Stimulated activated CD4-positive, alpha-beta T cell treated with anti-CD3 and anti-CD28 coated beads, Interleukin-1b, Interleukin-23, amount 100 ng/mL, for 4 hours (primary cell): ENCODE measurements around the gene SLC25A44.
"Not testable (repeated sequence)": the region's sequence is repeated elsewhere in the genome, so short reads cannot be mapped to it uniquely, and the experiment has no call there.

ENCODE experiments used
- DNase-seq, 2 donors: peaks; one replicate each; pipeline ENCODE4 v3.0.0-alpha.2; 2020; ENCODE audit warnings: low read depth in 2 of 2

Gene SLC25A44

DNA sequence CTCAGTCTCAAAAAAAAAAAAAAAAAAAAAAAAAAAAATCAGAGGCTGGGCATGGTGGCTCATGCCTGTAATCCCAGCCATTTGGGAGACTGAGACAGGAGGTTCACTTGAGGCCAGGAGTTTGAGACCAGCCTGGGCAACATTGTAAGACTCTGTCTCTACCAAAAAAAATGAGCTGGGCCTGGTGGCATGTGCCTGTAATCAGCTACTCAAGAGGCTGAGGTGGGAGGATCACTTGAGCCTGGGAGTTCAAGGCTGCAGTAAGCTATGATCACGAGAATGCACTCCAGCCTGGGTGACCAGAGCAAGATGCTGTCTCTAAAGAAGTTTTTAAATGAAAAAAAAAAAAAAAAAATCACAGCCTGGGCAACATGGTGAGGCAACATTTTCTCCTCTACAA, 30.2 kb upstream of the SLC25A44 start:
- DNase-seq, result no peak

DNA sequence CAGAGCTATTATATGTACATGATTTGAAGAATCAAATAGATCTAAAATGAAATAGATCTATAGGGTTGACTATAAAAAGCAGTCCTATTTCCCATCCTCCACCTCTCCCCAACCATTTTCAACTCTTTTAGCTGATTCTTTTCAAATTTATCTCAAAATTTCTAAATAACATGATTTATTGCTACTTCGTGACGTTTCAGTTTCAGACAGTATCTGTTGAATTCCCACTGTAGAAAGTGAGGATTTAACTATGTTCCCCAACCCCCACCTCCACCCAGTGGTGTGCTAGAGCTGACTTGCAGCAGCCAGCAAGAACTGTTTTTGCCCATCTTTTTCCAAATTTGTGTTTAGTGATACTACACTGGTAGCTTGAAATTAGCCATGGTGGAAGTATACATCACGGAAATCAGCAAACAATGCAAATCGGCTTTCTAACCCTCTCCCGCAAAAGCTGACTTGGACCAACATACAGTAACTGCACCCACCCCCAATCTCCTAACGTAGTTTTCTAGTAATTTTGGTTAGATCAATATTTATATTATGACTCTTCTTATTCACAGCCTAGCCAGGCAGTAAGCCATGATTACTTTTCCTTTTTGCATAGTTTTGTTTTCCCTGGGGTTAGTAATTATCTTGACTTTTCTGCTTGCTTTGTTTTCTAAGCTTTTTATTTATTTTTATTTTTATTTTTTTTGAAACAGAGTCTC, 29.6 kb upstream of the SLC25A44 start:
- no peak for DNase-seq

DNA sequence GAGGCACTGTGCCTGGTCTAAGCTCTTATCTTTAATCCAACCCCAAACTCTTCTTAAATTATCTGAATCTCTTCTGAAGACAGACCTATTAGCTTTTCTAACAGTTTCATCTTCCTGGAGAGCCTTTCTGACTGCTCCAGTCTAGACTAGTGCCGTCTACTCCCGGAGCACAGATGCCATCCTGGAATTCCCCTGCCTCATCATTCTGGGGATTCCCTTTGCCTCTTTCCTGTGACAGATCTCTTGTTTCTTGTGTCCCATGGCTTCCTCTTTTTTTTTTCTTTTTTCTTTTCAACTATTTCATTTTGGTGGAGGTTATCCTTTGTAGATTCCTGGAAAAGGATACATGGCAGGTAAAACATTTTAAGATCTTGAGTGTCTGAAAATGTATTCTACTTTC, 28.8 kb upstream of the SLC25A44 start:
- DNase-seq, result no peak

DNA sequence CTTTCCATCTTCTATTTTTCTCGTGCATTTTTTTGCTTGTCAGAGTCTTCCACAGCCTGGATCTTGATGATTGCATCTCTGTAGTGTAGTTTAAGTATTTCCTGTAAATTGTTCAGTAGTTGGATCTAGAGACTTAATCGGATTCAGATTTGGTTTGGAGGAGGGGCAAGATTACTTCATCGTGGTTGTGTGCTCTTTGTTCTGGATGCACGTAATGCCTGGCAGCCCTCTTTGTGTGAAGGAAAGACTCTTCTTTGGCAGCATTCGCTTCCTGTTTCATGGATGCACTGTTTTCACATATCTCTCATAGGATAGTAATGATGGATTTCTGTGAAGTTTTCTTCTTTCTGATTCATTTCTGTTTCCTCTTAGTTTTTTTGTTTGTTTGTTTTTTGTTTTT, 26.4 kb upstream of the SLC25A44 start:
- no peak for DNase-seq

DNA sequence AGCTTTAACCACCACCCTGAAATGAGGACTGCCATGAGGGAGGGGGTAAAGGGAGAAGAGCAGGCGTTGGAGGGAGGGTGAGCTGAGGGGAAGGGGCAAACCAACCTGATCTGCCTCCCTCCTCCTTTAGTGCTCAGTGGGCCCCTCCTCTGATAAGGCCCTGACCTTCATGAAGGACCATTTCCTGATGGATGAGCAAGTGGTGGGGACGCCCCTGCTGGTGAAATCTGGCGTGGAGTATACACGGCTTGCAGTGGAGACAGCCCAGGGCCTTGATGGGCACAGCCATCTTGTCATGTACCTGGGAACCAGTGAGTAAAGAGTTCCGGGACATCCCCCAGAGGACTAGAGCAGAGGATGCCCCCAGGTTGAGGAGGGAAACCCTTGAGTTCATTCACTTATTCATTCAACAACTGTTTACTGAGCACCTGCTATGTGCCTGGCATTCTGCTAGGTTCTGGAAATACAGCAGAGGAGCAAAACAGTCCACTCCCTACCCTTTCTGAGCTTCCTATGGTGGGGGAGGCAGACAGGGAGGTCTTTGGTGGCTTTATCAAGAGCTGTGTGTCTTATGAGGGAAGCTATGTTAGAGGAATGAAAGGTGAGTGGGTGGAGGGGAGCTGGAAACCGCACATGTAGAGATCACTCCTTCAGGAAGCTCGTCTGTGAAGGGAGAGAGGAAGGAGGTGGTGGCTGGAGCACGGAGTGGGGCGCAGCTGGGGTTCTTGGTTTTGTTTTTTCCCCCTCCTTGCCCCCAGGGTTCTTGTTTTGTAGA, 21.0 kb upstream of the SLC25A44 start:
- DNase-seq, result no peak

DNA sequence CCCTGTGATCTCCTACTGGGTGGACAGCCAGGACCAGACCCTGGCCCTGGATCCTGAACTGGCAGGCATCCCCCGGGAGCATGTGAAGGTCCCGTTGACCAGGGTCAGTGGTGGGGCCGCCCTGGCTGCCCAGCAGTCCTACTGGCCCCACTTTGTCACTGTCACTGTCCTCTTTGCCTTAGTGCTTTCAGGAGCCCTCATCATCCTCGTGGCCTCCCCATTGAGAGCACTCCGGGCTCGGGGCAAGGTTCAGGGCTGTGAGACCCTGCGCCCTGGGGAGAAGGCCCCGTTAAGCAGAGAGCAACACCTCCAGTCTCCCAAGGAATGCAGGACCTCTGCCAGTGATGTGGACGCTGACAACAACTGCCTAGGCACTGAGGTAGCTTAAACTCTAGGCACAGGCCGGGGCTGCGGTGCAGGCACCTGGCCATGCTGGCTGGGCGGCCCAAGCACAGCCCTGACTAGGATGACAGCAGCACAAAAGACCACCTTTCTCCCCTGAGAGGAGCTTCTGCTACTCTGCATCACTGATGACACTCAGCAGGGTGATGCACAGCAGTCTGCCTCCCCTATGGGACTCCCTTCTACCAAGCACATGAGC, 17.2 kb upstream of the SLC25A44 start:
- no peak for DNase-seq

DNA sequence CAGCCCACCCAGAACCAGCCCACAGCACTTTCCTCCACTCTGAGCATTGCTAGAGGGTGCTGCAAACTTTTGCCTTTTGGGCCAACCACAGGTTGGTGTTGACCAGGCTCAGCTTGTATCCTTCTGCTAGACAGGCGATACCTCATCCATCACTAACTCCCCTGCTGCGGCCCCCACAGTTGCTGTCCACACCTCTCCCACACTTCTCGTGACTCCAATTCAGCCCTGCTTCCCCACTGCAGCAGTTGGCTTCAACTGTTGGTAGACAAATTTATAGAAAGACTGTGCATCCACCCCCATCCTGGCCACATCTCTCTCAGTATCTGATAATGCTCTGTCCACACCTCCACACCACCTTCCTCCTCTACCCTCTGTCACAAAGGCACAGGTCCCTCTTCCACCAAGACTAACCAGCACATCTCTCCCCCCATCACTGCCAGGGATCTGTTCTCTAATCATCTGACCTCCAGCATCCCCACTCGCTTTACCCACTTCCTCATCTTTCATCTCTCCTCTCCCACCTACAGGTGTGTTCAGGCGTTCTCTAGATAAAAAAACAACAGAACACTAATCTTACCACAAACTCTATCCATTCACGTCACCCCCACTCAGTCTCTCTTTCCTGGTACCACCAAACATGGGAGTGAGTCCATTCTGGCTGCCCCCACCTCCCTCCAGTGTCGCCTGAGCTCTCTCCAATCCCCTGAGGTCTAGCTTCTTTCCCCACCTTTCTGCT, 15.8 kb upstream of the SLC25A44 start:
- DNase-seq, result no peak

DNA sequence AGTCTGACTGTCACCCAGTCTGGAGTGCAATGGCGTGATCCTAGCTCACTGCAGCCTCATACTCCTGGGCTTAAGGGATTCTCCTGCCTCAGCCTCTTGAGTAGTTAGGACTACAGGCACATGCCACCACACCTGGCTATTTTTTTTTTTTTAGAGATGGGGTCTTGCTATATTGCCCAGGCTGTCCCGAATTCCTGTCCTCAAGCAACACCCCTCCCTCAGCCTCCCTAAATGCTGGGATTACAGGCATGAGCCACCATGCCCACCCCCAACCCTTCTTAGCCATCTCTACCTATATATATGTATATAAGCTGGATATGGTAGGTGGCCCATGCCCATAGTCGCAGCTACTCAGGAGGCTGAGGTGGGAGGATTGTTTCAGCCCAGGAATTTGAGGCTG, 13.4 kb upstream of the SLC25A44 start:
- no peak for DNase-seq

DNA sequence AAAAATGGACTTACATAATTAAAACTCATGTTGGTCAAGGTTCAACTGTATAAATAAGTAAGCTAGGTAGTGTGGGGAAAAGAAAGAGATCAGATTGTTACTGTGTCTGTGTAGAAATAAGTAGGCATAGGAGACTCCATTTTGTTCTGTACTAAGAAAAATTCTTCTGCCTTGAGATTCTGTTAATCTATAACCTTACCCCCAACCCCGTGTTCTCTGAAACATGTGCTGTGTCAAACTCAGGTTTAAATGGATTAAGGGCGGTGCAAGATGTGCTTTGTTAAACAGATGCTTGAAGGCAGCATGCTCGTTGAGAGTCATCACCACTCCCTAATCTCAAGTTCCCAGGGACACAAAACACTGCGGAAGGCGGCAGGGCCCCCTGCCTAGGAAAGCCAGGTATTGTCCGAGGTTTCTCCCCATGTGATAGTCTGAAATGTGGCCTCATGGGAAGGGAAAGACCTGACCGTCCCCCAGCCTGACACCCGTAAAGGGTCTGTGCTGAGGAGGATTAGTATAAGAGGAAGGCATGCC, 12.4 kb upstream of the SLC25A44 start:
- not testable (repeated sequence) for DNase-seq

DNA sequence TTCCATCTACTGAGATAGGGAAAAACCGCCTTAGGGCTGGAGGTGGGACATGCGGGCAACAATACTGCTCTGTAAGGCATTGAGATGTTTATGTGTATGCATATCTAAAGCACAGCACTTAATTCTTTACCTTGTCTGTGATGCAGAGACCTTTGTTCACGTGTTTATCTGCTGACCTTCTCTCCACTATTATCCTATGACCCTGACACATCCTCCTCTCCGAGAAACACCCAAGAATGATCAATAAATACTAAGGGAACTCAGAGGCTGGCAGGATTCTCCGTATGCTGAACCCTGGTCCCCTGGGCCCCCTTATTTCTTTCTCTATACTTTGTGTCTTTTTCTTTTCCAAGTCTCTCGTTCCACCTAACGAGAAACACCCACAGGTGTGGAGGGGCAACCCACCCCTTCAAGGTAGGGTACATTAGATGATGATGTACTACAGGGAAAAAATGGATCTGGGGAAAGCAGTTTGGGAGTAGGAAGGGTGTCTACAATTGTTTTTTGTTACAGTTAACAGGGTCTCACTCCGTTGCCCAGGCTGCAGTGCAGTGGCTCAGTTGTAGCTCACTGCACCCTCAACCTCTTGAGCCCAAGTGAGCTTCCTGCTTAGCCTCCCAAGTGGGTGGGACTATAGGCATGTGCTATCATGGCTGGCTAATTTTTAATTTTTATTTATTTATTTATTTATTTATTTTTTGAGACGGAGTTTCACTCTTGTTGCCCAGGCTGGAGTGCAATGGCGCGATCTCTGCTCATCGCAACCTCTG, 11.7 kb upstream of the SLC25A44 start:
- not testable (repeated sequence) for DNase-seq

DNA sequence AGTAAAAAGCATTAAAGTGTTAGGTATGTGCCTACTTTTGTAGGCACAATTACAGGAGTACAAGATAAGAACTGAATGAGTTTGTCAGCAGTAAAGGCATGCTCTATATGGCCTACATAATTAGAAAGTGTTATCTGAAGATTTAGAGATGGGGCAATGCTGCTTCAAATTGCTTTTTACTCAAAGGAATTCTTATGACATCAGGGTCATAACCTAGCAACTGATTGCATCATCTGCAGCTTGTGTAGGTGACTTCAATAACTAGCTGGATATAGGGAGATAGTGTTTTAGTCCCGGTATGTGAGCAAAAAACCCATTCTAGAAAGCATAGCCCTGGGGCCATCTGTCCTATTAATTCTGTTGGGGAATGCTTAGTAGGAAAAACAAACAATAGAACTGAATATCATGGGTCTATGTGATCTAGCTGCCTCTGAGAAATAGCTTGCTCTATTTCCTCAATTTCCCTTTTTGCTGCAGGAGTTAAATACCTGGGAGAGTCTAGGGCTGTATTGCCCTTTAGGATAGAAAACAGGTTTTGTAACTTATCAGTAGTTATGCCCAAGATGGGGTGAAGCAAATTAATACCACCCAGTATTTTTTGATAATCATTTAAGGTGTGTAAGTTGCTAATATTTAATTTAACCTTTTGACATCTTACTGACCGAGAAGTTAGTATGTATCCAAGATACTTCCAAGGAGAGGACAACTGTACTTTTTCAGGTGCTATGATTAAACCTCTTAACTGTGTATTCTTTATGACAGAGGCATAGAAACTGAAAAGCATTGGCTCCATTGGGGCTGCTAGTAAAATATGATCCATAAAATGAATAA, 7.3 kb upstream of the SLC25A44 start:
- not testable (repeated sequence) for DNase-seq

DNA sequence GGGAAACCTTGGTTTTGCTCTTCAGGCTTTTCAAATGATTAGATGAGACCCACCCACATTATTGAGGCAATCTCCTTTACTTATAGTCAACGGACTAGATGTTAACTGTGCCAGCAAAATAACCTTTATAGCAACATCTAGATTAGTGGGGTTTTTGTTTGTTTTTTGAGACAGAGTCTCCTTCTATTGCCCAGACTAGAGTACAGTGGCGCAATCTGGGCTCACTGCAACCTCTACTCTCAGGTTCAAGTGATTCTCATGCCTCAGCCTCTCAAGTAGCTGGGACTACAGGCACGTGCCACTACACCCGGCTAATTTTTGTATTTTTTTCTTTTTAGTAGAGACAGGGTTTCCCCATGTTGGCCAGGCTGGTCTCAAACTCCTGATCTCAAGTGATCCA, 3.6 kb upstream of the SLC25A44 start:
- not testable (repeated sequence) for DNase-seq

DNA sequence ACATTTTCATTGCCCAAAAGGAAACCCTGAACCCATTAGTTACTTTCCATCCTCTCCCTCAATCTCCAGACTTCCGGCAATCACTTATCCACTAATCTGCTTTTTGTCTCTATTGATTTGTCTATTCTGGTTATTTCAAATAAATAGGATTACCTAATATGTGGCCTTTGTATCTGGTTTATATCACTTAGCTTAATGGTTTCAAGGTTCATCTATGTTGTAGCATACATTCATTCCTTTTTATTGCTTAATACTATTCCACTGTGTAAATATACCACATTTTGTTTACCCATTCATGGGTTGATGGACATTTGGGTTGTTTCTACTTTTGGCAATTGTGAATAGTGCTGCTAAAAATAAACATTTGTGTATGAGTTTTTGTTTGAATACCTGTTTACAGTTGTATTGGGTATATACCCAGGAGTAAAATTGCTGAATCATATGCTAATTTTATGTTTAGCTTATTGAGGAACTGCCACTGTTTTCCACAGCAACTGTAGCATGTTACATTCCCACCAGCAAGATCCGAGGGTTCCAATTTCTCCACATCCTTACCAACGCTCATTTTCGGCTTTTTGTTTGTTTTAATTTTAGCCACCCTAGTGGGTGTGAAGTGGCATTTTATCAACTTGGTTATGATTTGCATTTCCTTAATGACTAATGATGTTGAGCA, 2.5 kb upstream of the SLC25A44 start:
- no peak for DNase-seq

DNA sequence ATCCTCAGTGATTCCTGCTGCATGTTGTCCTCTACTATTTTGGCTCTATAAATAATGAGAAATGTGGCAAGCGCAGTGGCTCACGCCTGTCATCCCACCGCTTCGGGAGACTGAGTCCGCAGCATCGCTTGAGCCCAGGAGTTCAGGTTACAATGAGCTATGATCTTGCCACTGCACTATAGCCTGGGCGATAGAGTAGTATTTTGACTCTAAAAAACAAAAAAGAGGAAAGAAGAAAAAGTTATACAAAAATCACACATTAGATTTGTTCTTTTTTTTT, 756 bp upstream of the SLC25A44 start:
- no peak for DNase-seq

DNA sequence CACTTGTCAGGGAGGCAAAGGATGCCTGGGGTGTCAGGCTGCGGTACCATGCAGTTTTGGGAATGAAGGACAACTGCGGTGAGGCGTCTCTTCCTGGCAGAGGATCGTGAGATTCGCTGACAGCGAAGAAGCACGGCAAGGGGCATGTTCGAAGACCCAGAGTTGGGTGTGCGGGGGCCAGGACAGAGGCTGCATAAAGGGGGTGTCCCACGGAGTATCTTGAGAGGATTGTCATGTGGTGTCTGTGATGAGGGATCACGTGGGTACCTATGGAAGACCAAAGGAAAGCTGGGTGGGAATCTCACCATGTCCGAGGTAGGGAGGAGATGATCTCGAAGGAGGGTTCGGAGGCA, 372 bp downstream of the SLC25A44 start:
- no peak for DNase-seq

DNA sequence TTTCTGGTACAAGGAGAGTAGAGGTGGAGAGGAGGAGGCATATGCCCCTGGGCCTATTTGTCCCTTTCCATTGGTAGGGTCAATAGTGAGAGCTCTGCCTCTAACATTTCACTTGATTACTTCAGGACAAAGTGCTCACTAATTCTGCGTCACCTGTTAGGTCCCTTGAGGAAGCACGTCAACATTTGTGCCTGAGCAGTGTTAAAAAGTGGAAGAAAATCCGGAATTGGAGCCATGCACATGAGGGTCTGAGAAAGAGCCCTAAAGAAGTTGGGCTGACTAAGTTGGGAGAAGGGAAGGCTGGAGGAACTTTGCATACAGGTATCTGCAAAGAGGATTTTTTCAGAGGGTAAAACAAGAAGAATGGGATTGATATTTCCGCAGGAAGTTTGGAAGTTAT, 1.9 kb downstream of the SLC25A44 start:
- no peak for DNase-seq

DNA sequence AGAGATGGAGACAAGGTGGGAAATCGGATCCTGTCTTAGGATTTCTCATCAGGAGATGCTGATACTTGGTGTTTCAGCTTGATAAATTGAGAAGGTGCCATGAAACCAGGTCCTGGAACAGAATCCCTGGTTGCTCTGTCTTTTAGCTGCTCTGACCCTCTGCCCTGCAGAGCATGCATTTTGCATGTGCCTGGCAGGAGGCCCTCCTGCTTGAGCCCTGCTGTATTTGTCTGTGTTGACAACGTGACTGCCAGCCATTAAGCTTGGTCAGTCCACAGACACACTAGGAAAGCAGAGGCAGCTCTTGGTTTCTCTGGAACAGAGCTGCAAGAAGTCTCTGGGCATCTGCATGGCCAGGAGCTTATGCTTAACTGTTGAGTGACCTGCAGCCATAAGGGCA, 2.5 kb downstream of the SLC25A44 start:
- DNase-seq, result no peak

DNA sequence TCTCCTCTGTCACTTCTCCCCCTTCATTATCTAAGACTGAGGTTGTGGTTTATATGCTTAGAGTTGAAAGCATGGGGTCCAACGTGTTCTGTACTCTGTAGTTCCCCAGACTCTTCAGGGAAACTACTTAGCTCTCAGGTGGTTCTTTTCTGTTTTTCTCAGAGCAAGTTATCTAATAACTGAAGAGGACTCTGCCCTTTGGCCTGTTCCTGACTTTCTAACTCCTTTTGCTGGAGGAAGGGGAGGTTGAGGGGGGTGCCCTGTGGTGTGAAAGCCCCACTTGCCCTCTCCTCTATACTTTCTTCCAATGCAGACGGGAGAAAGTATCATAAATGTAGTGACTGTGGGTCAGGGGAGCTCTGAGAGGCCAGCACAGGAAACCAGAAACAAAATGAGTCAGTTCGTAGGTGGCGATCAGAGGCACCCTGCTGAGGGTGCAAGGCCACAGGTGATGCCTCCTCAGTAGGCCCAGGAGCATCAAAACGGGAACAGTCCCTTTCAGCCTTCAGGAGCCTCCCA, 5.0 kb downstream of the SLC25A44 start:
- DNase-seq, result no peak

DNA sequence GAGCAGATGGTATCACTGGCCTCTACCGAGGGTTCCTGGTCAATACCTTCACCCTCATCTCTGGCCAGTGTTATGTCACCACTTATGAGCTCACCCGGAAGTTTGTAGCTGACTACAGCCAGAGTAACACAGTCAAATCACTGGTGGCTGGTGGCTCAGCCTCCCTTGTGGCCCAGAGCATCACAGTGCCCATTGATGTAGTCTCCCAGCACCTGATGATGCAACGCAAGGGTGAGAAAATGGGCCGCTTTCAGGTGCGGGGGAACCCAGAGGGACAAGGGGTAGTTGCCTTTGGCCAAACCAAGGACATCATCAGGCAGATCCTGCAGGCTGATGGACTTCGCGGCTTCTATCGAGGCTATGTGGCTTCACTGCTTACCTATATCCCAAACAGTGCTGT, 6.1 kb downstream of the SLC25A44 start:
- DNase-seq, result no peak

DNA sequence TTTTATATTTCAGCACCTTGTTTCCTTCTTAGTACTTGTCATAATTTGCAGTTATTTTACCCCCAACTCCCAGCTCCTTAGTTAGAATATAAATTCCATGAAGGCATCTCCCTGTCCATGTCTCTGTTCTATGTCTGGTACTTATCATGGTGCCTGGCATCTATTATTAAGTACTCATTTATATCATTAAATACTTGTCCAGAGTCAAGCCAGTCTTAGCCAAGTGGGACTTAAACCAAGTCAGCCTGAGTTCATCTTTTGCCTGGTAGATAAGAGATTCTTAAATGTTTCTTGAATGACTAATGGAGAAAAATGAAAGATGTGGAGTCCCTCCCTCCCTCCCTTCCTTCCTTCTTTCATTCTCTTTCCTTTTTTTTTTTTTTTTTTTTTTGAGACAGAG, 9.4 kb downstream of the SLC25A44 start:
- DNase-seq, result no peak
